ENCODE measurements around the gene ATRX.
A peak's percentile ranks its signal among the peaks of the same experiment; 100 is the strongest.
"Not testable (repeated sequence)": the region's sequence is repeated elsewhere in the genome, so short reads cannot be mapped to it uniquely, and the experiment has no call there.

The ATRX gene

GRCh38 chrX:77768787-77769186, 17.2 kb downstream of the ATRX start:
- H3K4me3 ChIP-seq (ENCODE audit: low read depth, low read length) = no peak overlapping the region
- in situ Hi-C loops (cut with HindIII; ENCODE audit: low sequenced_read_pairs) = no loop called here

GRCh38 chrX:77766212-77766611, 19.8 kb downstream of the ATRX start:
- H3K4me3 ChIP-seq (ENCODE audit: low read depth, low read length); in situ Hi-C loops (cut with HindIII; ENCODE audit: low sequenced_read_pairs); DNase-seq (ENCODE audit: low read depth, low spot score): not testable (repeated sequence)

More at GRCh38 chrX:77768787-77769186, 17.2 kb downstream of the ATRX start:
- TF ChIP-seq CTCF (IDR thresholded peaks at IDR 0.05; ENCODE audit: low read depth, low read length) = no peak
- DNase-seq (ENCODE audit: low read depth, low spot score) = no peak

GRCh38 chrX:77755561-77755960, 30.5 kb downstream of the ATRX start:
- in situ Hi-C loops (cut with HindIII; ENCODE audit: low sequenced_read_pairs) = no loop called here
- no peak overlapping the region for H3K4me3 ChIP-seq (ENCODE audit: low read depth, low read length)
- TF ChIP-seq CTCF (IDR thresholded peaks at IDR 0.05; ENCODE audit: low read depth, low read length) = no peak
- no peak for DNase-seq (ENCODE audit: low read depth, low spot score)

GRCh38 chrX:77753942-77754341, 32.1 kb downstream of the ATRX start:
- H3K4me3 ChIP-seq (ENCODE audit: low read depth, low read length); DNase-seq (ENCODE audit: low read depth, low spot score); in situ Hi-C loops (cut with HindIII; ENCODE audit: low sequenced_read_pairs): not testable (repeated sequence)

GRCh38 chrX:77749695-77750094, 36.3 kb downstream of the ATRX start:
- peak; percentile 49 for DNase-seq (ENCODE audit: low read depth, low spot score)
- no peak for TF ChIP-seq CTCF (IDR thresholded peaks at IDR 0.05; ENCODE audit: low read depth, low read length)
- in situ Hi-C loops (cut with HindIII; ENCODE audit: low sequenced_read_pairs) = no loop called here
- H3K4me3 ChIP-seq (ENCODE audit: low read depth, low read length) = no peak overlapping the region

- TF ChIP-seq CTCF (IDR thresholded peaks at IDR 0.05; ENCODE audit: low read depth, low read length) = no peak
- no peak overlapping the region for H3K4me3 ChIP-seq (ENCODE audit: low read depth, low read length)
- DNase-seq (ENCODE audit: low read depth, low spot score) = peak; percentile 8
- in situ Hi-C loops (cut with HindIII; ENCODE audit: low sequenced_read_pairs) = no loop called here
Observed at GRCh38 chrX:77743720-77744119, 42.3 kb downstream of the ATRX start.

- DNase-seq (ENCODE audit: low read depth, low spot score) = no peak
- in situ Hi-C loops (cut with HindIII; ENCODE audit: low sequenced_read_pairs) = no loop called here
- H3K4me3 ChIP-seq (ENCODE audit: low read depth, low read length) = no peak overlapping the region
- TF ChIP-seq CTCF (IDR thresholded peaks at IDR 0.05; ENCODE audit: low read depth, low read length) = no peak
Observed at GRCh38 chrX:77742788-77743476, 43.1 kb downstream of the ATRX start.
